OCI-LY1 (cell line): ENCODE measurements around the gene TIMM23B.

Experiments used
- H2AFZ ChIP-seq: fragments of 200-600 bp; sonication (generic), shearing (Covaris generic); 2 replicates; pipeline ENCODE4 v1.6.0; 2014; ENCODE audit warnings: antibody characterized with exemption, mild to moderate bottlenecking, low read length
- H3F3A ChIP-seq: fragments of 200-600 bp; sonication (generic), shearing (Covaris generic); 2 replicates; pipeline ENCODE4 v1.6.0; 2014; ENCODE audit warnings: mild to moderate bottlenecking, antibody characterized with exemption, low read length, moderate library complexity; ENCODE audit not compliant: insufficient read depth
- H3K27ac ChIP-seq: fragments of 200-600 bp; sonication (generic); 2 replicates; pipeline ENCODE4 v1.5.1; 2014; ENCODE audit warnings: low read length, mixed run types, mild to moderate bottlenecking, low read depth; ENCODE audit not compliant: poor library complexity, severe bottlenecking
- H3K27me3 ChIP-seq: fragments of 200-600 bp; sonication (generic); 2 replicates; pipeline ENCODE4 v1.6.0; 2014; ENCODE audit warnings: antibody characterized with exemption, mild to moderate bottlenecking, low read length, moderate library complexity; ENCODE audit not compliant: insufficient read depth
- H3K36me3 ChIP-seq: fragments of 200-600 bp; sonication (generic); 2 replicates; pipeline ENCODE4 v1.6.1; 2014; ENCODE audit warnings: mild to moderate bottlenecking, antibody characterized with exemption, low read length, moderate library complexity, mixed read lengths; ENCODE audit not compliant: insufficient read depth
- H3K4me1 ChIP-seq: fragments of 200-600 bp; sonication (generic); 2 replicates; pipeline ENCODE4 v1.5.1; 2014; ENCODE audit warnings: mild to moderate bottlenecking, low read length, moderate library complexity; ENCODE audit not compliant: insufficient read depth, severe bottlenecking
- H3K4me2 ChIP-seq: fragments of 200-600 bp; sonication (generic), shearing (Covaris generic); 2 replicates; pipeline ENCODE4 v1.6.1; 2014; ENCODE audit warnings: low read length
- H3K4me3 ChIP-seq: fragments of 200-600 bp; sonication (generic); 2 replicates; pipeline ENCODE4 v1.5.1; 2014; ENCODE audit warnings: low read length, low read depth, mild to moderate bottlenecking, mixed read lengths; ENCODE audit not compliant: poor library complexity, severe bottlenecking
- H3K79me2 ChIP-seq: fragments of 200-600 bp; shearing (Covaris generic); 2 replicates; pipeline ENCODE4 v1.6.1; 2016; ENCODE audit warnings: mixed run types, low read length, mixed read lengths; ENCODE audit not compliant: insufficient read depth
- H3K9ac ChIP-seq: fragments of 200-600 bp; sonication (generic), shearing (Covaris generic); 2 replicates; pipeline ENCODE4 v1.6.1; 2014; ENCODE audit warnings: mild to moderate bottlenecking, low read length, mixed read lengths
- H3K9me2 ChIP-seq: fragments of 200-600 bp; sonication (generic), shearing (Covaris generic); 2 replicates; pipeline ENCODE4 v1.6.1; 2014; ENCODE audit warnings: low read depth, mild to moderate bottlenecking, low read length, mixed read lengths
- H3K9me3 ChIP-seq: fragments of 200-600 bp; shearing (Covaris generic); 2 replicates; pipeline ENCODE4 v1.6.1; 2014; ENCODE audit warnings: low read length, mixed read lengths
- H4K20me1 ChIP-seq: fragments of 200-600 bp; sonication (generic), shearing (Covaris generic); 2 replicates; pipeline ENCODE4 v1.6.0; 2016; ENCODE audit warnings: mild to moderate bottlenecking, low read length; ENCODE audit not compliant: insufficient read depth
- EZH2 ChIP-seq: fragments of 200-600 bp; sonication (generic), shearing (Covaris generic); IDR thresholded peaks from 2 replicates; pipeline ENCODE4 v1.8.0; 2017; ENCODE audit warnings: borderline replicate concordance, mixed run types, mild to moderate bottlenecking, antibody characterized with exemption, low read length, moderate library complexity, mixed read lengths
- TF ChIP-seq, protein P1 (sequence below): fragments of 200-600 bp; sonication (generic), shearing (Covaris generic); IDR thresholded peaks from 2 replicates; pipeline ENCODE4 v1.5.1; 2017; ENCODE audit warnings: mild to moderate bottlenecking, antibody characterized with exemption, low read length, moderate library complexity, mixed read lengths

Gene TIMM23B

GRCh38 chr10:50021646-50022045 is 79.8 kb downstream of the TIMM23B start:
- Histone ChIP-seq H3K9me2 (no peaks in the 10 kb centered on the region), H3K9ac (no peak overlapping the region), H3K4me2 (no peak overlapping the region), H3K36me3 (no peaks in the 10 kb centered on the region), H3K27me3 (no peaks in the 10 kb centered on the region), H3K27ac (no peak overlapping the region), H3K4me1 (no peaks in the 10 kb centered on the region), H3K4me3 (no peak overlapping the region), H2AFZ (no peak overlapping the region), H3F3A (no peaks in the 10 kb centered on the region), H3K79me2 (no peaks in the 10 kb centered on the region), H4K20me1 (no peaks in the 10 kb centered on the region), H3K9me3 (no peaks in the 10 kb centered on the region)
- TF ChIP-seq, protein P1, sequence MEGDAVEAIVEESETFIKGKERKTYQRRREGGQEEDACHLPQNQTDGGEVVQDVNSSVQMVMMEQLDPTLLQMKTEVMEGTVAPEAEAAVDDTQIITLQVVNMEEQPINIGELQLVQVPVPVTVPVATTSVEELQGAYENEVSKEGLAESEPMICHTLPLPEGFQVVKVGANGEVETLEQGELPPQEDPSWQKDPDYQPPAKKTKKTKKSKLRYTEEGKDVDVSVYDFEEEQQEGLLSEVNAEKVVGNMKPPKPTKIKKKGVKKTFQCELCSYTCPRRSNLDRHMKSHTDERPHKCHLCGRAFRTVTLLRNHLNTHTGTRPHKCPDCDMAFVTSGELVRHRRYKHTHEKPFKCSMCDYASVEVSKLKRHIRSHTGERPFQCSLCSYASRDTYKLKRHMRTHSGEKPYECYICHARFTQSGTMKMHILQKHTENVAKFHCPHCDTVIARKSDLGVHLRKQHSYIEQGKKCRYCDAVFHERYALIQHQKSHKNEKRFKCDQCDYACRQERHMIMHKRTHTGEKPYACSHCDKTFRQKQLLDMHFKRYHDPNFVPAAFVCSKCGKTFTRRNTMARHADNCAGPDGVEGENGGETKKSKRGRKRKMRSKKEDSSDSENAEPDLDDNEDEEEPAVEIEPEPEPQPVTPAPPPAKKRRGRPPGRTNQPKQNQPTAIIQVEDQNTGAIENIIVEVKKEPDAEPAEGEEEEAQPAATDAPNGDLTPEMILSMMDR = no peak
- TF ChIP-seq EZH2 = no peak
